HCT116 (cell line): ENCODE results near the gene ABHD4. TPM values are rescaled to one million over a fixed set of nuclear protein-coding genes. Genes with fewer than 3 reads are reported as not detected.

Source experiments
- ATAC-seq: fragments of 200-7000 bp; cut with Tn5 transposase; 2 replicates; pipeline ENCODE4 v1.9.1; 2020; ENCODE audit warnings: mild to moderate bottlenecking, moderate library complexity
- BruUV-seq: library from RNA; stranded (reverse); fragments of 400-500 nt; replicated peaks from 2 replicates; lab custom pipeline; 2021; lab: Mats Ljungman, UMichigan
- CTCF ChIA-PET: fragments of 300-600 bp; sonication (Branson Sonifier 250); formaldehyde crosslinking; loops from one replicate; lab custom pipeline; 2021; ENCODE audit warnings: antibody characterized with exemption; lab: Charles Lee
- POLR2A ChIA-PET: fragments of 300-600, 350-600 bp; sonication (Branson Sonifier 250); formaldehyde crosslinking; loops from one replicate; lab custom pipeline; 2021; ENCODE audit warnings: antibody characterized with exemption; lab: Charles Lee
- RAD21 ChIA-PET, 2 experiments: fragments of 300-600 bp; sonication (Branson Sonifier 250); formaldehyde crosslinking; loops; one replicate each; lab custom pipeline; 2023; ENCODE audit warnings: low total read pairs in 2 of 2; ENCODE audit not compliant: uncharacterized antibody in 2 of 2, unreplicated experiment in 2 of 2, low non-redundant PET in 1 of 2; lab: Charles Lee
- DNase-seq: peaks from one replicate; pipeline ENCODE4 v3.0.0-alpha.2; 2010; ENCODE audit warnings: low read depth, low spot score
- H2AFZ ChIP-seq: fragments of 200-600 bp; shearing (Covaris generic), sonication (generic); 2 replicates; pipeline ENCODE4 v1.6.1; 2017; ENCODE audit warnings: low read depth, mixed run types, mixed read lengths, antibody characterized with exemption, low read length; ENCODE audit not compliant: poor library complexity, severe bottlenecking
- H3K27ac ChIP-seq: 2 replicates; pipeline ENCODE4 v1.5.1; 2012; ENCODE audit warnings: low read depth, low read length
- H3K27me3 ChIP-seq: fragments of 200-600 bp; sonication (generic); 2 replicates; pipeline ENCODE4 v1.6.1; 2016; ENCODE audit warnings: mixed run types, low read length, mixed read lengths; ENCODE audit not compliant: insufficient read depth
- H3K36me3 ChIP-seq, 2 experiments: fragments of 200-500 bp in 1 of 2; fragments of 200-600 bp in 1 of 2; sonication (Bioruptor generic) in 1 of 2; sonication (generic) in 1 of 2; 2 replicates each; pipeline versions ENCODE4 v1.5.1 to v1.6.1; 2014 to 2016; ENCODE audit warnings: low read length in 2 of 2, inconsistent platforms in 1 of 2, mixed read lengths in 1 of 2, mixed run types in 1 of 2; ENCODE audit not compliant: insufficient read depth in 2 of 2, control insufficient read depth in 1 of 2
- H3K4me1 ChIP-seq, 2 experiments: fragments of 200-600 bp in 1 of 2; sonication (generic) in 1 of 2; 2 replicates each; pipeline versions ENCODE4 v1.5.1 to v1.6.1; 2012 to 2017; ENCODE audit warnings: low read length in 2 of 2, inconsistent platforms in 1 of 2, mild to moderate bottlenecking in 1 of 2, mixed read lengths in 1 of 2, mixed run types in 1 of 2, moderate library complexity in 1 of 2; ENCODE audit not compliant: insufficient read depth in 2 of 2, control insufficient read depth in 1 of 2
- H3K4me2 ChIP-seq: fragments of 200-600 bp; sonication (generic); 2 replicates; pipeline ENCODE4 v1.6.1; 2017; ENCODE audit warnings: mixed run types, low read length, mixed read lengths
- H3K4me3 ChIP-seq, 2 experiments: fragments of 200-600 bp in 1 of 2; sonication (generic) in 1 of 2; replicated peaks in 1 of 2; 2 replicates each; pipeline ENCODE4 v1.5.1; 2011 to 2016; ENCODE audit warnings: low read length in 2 of 2, control low read depth in 1 of 2, low read depth in 1 of 2, mild to moderate bottlenecking in 1 of 2, mixed read lengths in 1 of 2, mixed run types in 1 of 2
- H3K79me2 ChIP-seq: fragments of 200-600 bp; sonication (generic); 2 replicates; pipeline ENCODE4 v1.6.1; 2017; ENCODE audit warnings: mild to moderate bottlenecking, mixed run types, low read length, moderate library complexity, mixed read lengths; ENCODE audit not compliant: insufficient read depth
- H3K9ac ChIP-seq: fragments of 200-600 bp; sonication (generic); 2 replicates; pipeline ENCODE4 v1.6.1; 2016; ENCODE audit warnings: low read length, mixed read lengths
- H3K9me2 ChIP-seq: fragments of 200-600 bp; sonication (generic), shearing (Covaris generic); 2 replicates; pipeline ENCODE4 v1.6.1; 2017; ENCODE audit warnings: mixed run types, mild to moderate bottlenecking, moderate library complexity; ENCODE audit not compliant: insufficient read depth
- H3K9me3 ChIP-seq, 2 experiments: fragments of 200-500 bp in 1 of 2; fragments of 200-600 bp in 1 of 2; sonication (Bioruptor generic) in 1 of 2; sonication (generic) in 1 of 2; 2 replicates each; pipeline ENCODE4 v1.6.1; 2014 to 2017; ENCODE audit warnings: low read length in 2 of 2, mixed read lengths in 2 of 2, inconsistent platforms in 1 of 2, low read depth in 1 of 2, mild to moderate bottlenecking in 1 of 2, mixed run types in 1 of 2, moderate library complexity in 1 of 2; ENCODE audit not compliant: control insufficient read depth in 1 of 2, insufficient read depth in 1 of 2
- H4K20me1 ChIP-seq: fragments of 200-600 bp; sonication (generic), shearing (Covaris generic); 2 replicates; pipeline ENCODE4 v1.6.1; 2017; ENCODE audit warnings: mixed run types, mild to moderate bottlenecking, moderate library complexity; ENCODE audit not compliant: insufficient read depth
- ATF3 ChIP-seq: IDR thresholded peaks from 2 replicates; pipeline ENCODE4 v1.6.1; 2012
- CBX3 ChIP-seq: IDR thresholded peaks from 2 replicates; pipeline ENCODE4 v1.6.1; 2012; ENCODE audit warnings: low read depth
- CEBPB ChIP-seq: IDR thresholded peaks from 2 replicates; pipeline ENCODE4 v1.6.1; 2012; ENCODE audit warnings: low read depth
- JUND ChIP-seq: IDR thresholded peaks from 2 replicates; pipeline ENCODE4 v1.6.1; 2012
- MAX ChIP-seq: IDR thresholded peaks from 2 replicates; pipeline ENCODE4 v1.6.1; 2012
- POLR2A ChIP-seq: IDR thresholded peaks from 2 replicates; pipeline ENCODE4 v1.7.0; 2011; ENCODE audit warnings: borderline replicate concordance; ENCODE audit not compliant: insufficient read depth, insufficient read length; ENCODE audit errors: extremely low read depth
- POLR2AphosphoS5 ChIP-seq: IDR thresholded peaks from 2 replicates; pipeline ENCODE4 v1.6.1; 2011; ENCODE audit warnings: mild to moderate bottlenecking, low read depth, low read length, moderate library complexity
- RAD21 ChIP-seq: IDR thresholded peaks from 2 replicates; pipeline ENCODE4 v1.6.1; 2012; ENCODE audit warnings: low read depth, mild to moderate bottlenecking
- SIN3A ChIP-seq: IDR thresholded peaks from 2 replicates; pipeline ENCODE4 v1.6.1; 2012; ENCODE audit warnings: low read depth
- SP1 ChIP-seq: IDR thresholded peaks from 2 replicates; pipeline ENCODE4 v1.6.1; 2012; ENCODE audit warnings: low read depth
- SRF ChIP-seq: IDR thresholded peaks from 2 replicates; pipeline ENCODE4 v1.6.1; 2012; ENCODE audit warnings: low read depth
- TCF7L2 ChIP-seq: IDR thresholded peaks from 2 replicates; pipeline ENCODE4 v1.7.0; 2011; ENCODE audit warnings: borderline replicate concordance, inconsistent platforms; ENCODE audit not compliant: insufficient read depth, insufficient read length; ENCODE audit errors: extremely low read depth
- ZBTB33 ChIP-seq: IDR thresholded peaks from 2 replicates; pipeline ENCODE4 v1.6.1; 2011; ENCODE audit warnings: mild to moderate bottlenecking, low read length, moderate library complexity; ENCODE audit not compliant: insufficient replicate concordance; ENCODE audit errors: extremely low read depth
- ZNF274 ChIP-seq: fragments of 200-500 bp; sonication (Bioruptor generic); IDR thresholded peaks from 2 replicates; pipeline ENCODE4 v1.6.1; 2014; ENCODE audit warnings: mild to moderate bottlenecking, low read depth, low read length, inconsistent platforms
- intact Hi-C: fragments of 100-400 bp; cut with micrococcal nuclease; formaldehyde crosslinking; loops from 2 replicates; pipeline ENCODE4 v1.10.0; 2022
- total RNA-seq: library from RNA; stranded (reverse); gene quantifications from one replicate; pipeline ENCODE4 v1.2.1, GENCODE V29; 2021; ENCODE audit not compliant: unreplicated experiment
- TF ChIP-seq, protein P1 (sequence below): IDR thresholded peaks from 2 replicates; pipeline ENCODE4 v1.6.1; 2012; ENCODE audit warnings: low read depth
- TF ChIP-seq, protein P2 (sequence below), 3 experiments: fragments of 200-600 bp in 1 of 3; sonication (generic) in 1 of 3; IDR thresholded peaks in 2 of 3; conservative IDR thresholded peaks in 1 of 3; 2 replicates each; pipeline ENCODE4 v1.5.1; 2012 to 2017; ENCODE audit warnings: low read depth in 2 of 3, low read length in 2 of 3, antibody characterized with exemption in 1 of 3, borderline replicate concordance in 1 of 3, control low read depth in 1 of 3, mild to moderate bottlenecking in 1 of 3, mixed read lengths in 1 of 3, mixed run types in 1 of 3, moderate library complexity in 1 of 3; ENCODE audit not compliant: insufficient read depth in 1 of 3

The ABHD4 gene
- total RNA-seq, 1 experiment from 2014 or later, result 9.4 TPM

DNA sequence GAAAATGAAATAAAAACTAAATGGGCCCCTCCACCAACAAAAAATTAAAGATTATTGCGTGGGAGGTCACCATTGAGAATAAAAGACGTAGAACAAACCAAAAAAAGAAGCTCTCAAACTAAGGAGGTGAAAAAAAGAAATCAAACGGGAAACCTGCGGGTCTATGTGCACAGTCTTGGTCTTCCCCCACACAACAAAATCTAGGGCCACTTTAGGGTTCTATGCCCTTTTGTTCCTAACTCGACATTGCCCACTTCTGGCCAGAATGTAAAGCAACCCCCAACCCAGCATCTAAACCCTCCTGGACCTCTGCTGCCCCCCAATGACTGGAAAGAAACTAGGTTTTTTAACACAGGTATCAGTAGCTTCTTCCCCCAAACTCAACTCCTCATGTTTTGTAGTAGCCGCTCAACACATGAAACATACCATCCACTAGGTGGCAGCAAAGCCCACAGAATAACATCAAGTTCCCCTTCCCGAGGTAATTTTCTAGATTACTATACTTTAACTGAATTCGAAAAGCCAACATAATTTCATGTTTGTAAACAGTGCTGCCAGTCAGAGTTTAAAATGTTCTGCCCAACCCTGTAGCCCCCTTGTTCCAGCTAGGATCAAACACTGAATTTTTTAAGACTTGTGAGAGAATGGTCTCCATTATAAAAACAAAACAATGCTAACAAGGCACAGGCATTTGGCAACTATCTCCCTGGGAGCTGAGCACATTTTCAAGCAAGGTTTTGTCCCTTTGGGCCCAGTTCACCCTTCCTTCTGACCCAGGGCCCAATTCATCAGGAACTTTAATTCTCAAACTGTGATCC lies 27.8 kb upstream of the ABHD4 start:
- ChIA-PET POLR2A (interaction anchor here (0.6 to 1.9 kb wide), 4 partner anchors 19 to 161 kb away, joined by 3 to 18 read pairs (median 5); partner anchors contain the start of gene DAD1), RAD21 (interaction anchor here (0.7 to 2.1 kb wide), 2 partner anchors 82 to 83 kb away, joined by 3 to 14 read pairs; no protein-coding TSS in a partner anchor), CTCF (interaction anchor here (0.5 to 4.8 kb wide), 31 partner anchors 8 to 416 kb away, joined by 3 to 93 read pairs (median 5); partner anchors contain the start of genes ABHD4, DAD1, LRP10 and OR6J1)
- intact Hi-C loops, result loop anchor here (1.0 to 5.0 kb wide), 3 partner anchors 82 to 283 kb away; partner anchors contain the start of gene OXA1L
- Histone ChIP-seq H3K27ac (peak overlapping the region; percentile 48; the same call in 1 of the 2 replicates), H2AFZ (no peak overlapping the region), H3K9me2 (no peaks in the 10 kb centered on the region), H3K4me1 (peaks cover 6 to 24% of the 10 kb centered on the region in 2 experiments; a peak in 2 of 4 replicates), H3K9me3 (no peaks in the 10 kb centered on the region), H4K20me1 (no peaks in the 10 kb centered on the region), H3K36me3 (peaks cover 34 to 43% of the 10 kb centered on the region in 2 experiments), H3K27me3 (no peaks in the 10 kb centered on the region), H3K4me2 (no peak overlapping the region), H3K79me2 (peaks cover 49% of the 10 kb centered on the region), H3K4me3 (no peak overlapping the region), H3K9ac (no peak overlapping the region)
- peak; percentile 79 for DNase-seq
- ATAC-seq, result peak; percentile 87
- no TSS peak for BruUV-seq
- TF ChIP-seq SIN3A (no peak), RAD21 (peak; percentile 84), POLR2A (no peak), SP1 (no peak), JUND (no peak), ZNF274 (no peak), ATF3 (no peak), SRF (no peak), CBX3 (no peak), ZBTB33 (no peak), TCF7L2 (peak; percentile 53), POLR2AphosphoS5 (no peak), MAX (no peak), CEBPB (no peak)
- TF ChIP-seq, protein P1, sequence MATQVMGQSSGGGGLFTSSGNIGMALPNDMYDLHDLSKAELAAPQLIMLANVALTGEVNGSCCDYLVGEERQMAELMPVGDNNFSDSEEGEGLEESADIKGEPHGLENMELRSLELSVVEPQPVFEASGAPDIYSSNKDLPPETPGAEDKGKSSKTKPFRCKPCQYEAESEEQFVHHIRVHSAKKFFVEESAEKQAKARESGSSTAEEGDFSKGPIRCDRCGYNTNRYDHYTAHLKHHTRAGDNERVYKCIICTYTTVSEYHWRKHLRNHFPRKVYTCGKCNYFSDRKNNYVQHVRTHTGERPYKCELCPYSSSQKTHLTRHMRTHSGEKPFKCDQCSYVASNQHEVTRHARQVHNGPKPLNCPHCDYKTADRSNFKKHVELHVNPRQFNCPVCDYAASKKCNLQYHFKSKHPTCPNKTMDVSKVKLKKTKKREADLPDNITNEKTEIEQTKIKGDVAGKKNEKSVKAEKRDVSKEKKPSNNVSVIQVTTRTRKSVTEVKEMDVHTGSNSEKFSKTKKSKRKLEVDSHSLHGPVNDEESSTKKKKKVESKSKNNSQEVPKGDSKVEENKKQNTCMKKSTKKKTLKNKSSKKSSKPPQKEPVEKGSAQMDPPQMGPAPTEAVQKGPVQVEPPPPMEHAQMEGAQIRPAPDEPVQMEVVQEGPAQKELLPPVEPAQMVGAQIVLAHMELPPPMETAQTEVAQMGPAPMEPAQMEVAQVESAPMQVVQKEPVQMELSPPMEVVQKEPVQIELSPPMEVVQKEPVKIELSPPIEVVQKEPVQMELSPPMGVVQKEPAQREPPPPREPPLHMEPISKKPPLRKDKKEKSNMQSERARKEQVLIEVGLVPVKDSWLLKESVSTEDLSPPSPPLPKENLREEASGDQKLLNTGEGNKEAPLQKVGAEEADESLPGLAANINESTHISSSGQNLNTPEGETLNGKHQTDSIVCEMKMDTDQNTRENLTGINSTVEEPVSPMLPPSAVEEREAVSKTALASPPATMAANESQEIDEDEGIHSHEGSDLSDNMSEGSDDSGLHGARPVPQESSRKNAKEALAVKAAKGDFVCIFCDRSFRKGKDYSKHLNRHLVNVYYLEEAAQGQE, result no peak
- TF ChIP-seq, protein P2, sequence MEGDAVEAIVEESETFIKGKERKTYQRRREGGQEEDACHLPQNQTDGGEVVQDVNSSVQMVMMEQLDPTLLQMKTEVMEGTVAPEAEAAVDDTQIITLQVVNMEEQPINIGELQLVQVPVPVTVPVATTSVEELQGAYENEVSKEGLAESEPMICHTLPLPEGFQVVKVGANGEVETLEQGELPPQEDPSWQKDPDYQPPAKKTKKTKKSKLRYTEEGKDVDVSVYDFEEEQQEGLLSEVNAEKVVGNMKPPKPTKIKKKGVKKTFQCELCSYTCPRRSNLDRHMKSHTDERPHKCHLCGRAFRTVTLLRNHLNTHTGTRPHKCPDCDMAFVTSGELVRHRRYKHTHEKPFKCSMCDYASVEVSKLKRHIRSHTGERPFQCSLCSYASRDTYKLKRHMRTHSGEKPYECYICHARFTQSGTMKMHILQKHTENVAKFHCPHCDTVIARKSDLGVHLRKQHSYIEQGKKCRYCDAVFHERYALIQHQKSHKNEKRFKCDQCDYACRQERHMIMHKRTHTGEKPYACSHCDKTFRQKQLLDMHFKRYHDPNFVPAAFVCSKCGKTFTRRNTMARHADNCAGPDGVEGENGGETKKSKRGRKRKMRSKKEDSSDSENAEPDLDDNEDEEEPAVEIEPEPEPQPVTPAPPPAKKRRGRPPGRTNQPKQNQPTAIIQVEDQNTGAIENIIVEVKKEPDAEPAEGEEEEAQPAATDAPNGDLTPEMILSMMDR (IDR thresholded peaks at IDR 0.05 in 2 of 3, conservative IDR thresholded peaks at IDR 0.05 in 1 of 3; ENCODE audit: borderline replicate concordance in 1 of 3, insufficient read depth in 1 of 3, low read depth in 2 of 3, low read length in 2 of 3), result peak; percentile 77 to 94 (median 92)
